ENCODE data around the gene UCN.
A peak's percentile ranks its signal among the peaks of the same experiment; 100 is the strongest.
"Not testable (repeated sequence)": the region's sequence is repeated elsewhere in the genome, so short reads cannot be mapped to it uniquely, and the experiment has no call there.

The UCN gene
- 0.42 to 1.5 (median 1.0) reads per million in 3 experiments for total RNA-seq

- no peak for DNase-seq
Observed at GRCh38 chr2:27308359-27308881, at the start of gene UCN. Gene UCN, minus strand, starts transcription at chr2:27308445. Its CDS starts 550 bp downstream, at chr2:27307895.

GRCh38 chr2:27356382-27357181 lies 48.3 kb upstream of the UCN start, which contains the start of gene GTF3C2:
Gene GTF3C2, minus strand, starts transcription at chr2:27356764. Its CDS starts 13,210 bp downstream, at chr2:27343554.
- peak; percentile 94 for DNase-seq

GRCh38 chr2:27356056-27356381 lies 47.8 kb upstream of the UCN start:
- no peak for DNase-seq

- DNase-seq, result no peak
Observed at GRCh38 chr2:27354597-27354927, 46.3 kb upstream of the UCN start.

GRCh38 chr2:27353762-27354596 lies 45.7 kb upstream of the UCN start:
- DNase-seq, result no peak

GRCh38 chr2:27353386-27353761 lies 45.1 kb upstream of the UCN start:
- not testable (repeated sequence) for DNase-seq

GRCh38 chr2:27351802-27352598 lies 43.8 kb upstream of the UCN start:
- peak; percentile 25 for DNase-seq

- DNase-seq, result no peak
Observed at GRCh38 chr2:27350106-27350693, 42.0 kb upstream of the UCN start.

GRCh38 chr2:27347641-27348040 lies 39.4 kb upstream of the UCN start:
- no peak for DNase-seq

GRCh38 chr2:27336173-27336572 lies 27.9 kb upstream of the UCN start:
- no peak for DNase-seq

- DNase-seq, result no peak
Observed at GRCh38 chr2:27335311-27335710, 27.1 kb upstream of the UCN start.

GRCh38 chr2:27324720-27325119 lies 16.5 kb upstream of the UCN start:
- no peak for DNase-seq

- DNase-seq, result no peak
Observed at GRCh38 chr2:27323596-27324285, 15.5 kb upstream of the UCN start.

GRCh38 chr2:27322766-27323595 lies 14.7 kb upstream of the UCN start, which contains the start of gene MPV17:
Gene MPV17, minus strand, starts transcription at chr2:27323097. Its CDS starts 580 bp downstream, at chr2:27322517.
- DNase-seq, result peak; percentile 81

- DNase-seq, result no peak
Observed at GRCh38 chr2:27322301-27322765, 14.1 kb upstream of the UCN start.

- DNase-seq, result no peak
Observed at GRCh38 chr2:27320958-27321543, 12.8 kb upstream of the UCN start.

- not testable (repeated sequence) for DNase-seq
Observed at GRCh38 chr2:27319839-27320238, 11.6 kb upstream of the UCN start.

GRCh38 chr2:27316655-27317412 lies 8.6 kb upstream of the UCN start:
- DNase-seq, result no peak

- no peak for DNase-seq
Observed at GRCh38 chr2:27315122-27315521, 6.9 kb upstream of the UCN start.

- no peak for DNase-seq
Observed at GRCh38 chr2:27314709-27315108, 6.5 kb upstream of the UCN start.
